H9 (cell line): Measurements from ENCODE around the gene ARPP21. TPM values are rescaled to one million over a fixed set of nuclear protein-coding genes. Genes with fewer than 3 reads are reported as not detected.

Source experiments
- DNase-seq: peaks from one replicate; pipeline ENCODE4 v3.0.0-alpha.2; 2017
- H2AFZ ChIP-seq: one replicate; pipeline ENCODE4 v1.6.1; 2013; ENCODE audit warnings: mild to moderate bottlenecking, low read length, control low read depth, moderate library complexity
- H2AK5ac ChIP-seq: 2 replicates; pipeline ENCODE4 v1.6.1; 2013; ENCODE audit warnings: low read length, control low read depth, mixed read lengths; ENCODE audit not compliant: insufficient read length
- H2BK120ac ChIP-seq: one replicate; pipeline ENCODE4 v1.6.1; 2013; ENCODE audit warnings: low read depth, mild to moderate bottlenecking, low read length, control low read depth, inconsistent platforms; ENCODE audit not compliant: poor library complexity, severe bottlenecking
- H2BK12ac ChIP-seq: 2 replicates; pipeline ENCODE4 v1.6.1; 2013; ENCODE audit warnings: low read length, control low read depth, mixed read lengths, low read depth; ENCODE audit not compliant: insufficient read length
- H2BK15ac ChIP-seq: 2 replicates; pipeline ENCODE4 v1.6.1; 2013; ENCODE audit warnings: low read depth, low read length, control low read depth
- H2BK20ac ChIP-seq: one replicate; pipeline ENCODE4 v1.6.1; 2013; ENCODE audit warnings: low read depth, mild to moderate bottlenecking, low read length, control low read depth, inconsistent platforms; ENCODE audit not compliant: poor library complexity, severe bottlenecking
- H2BK5ac ChIP-seq: 2 replicates; pipeline ENCODE4 v1.6.1; 2013; ENCODE audit warnings: low read length, control low read depth, mixed read lengths; ENCODE audit not compliant: insufficient read length
- H3K14ac ChIP-seq: 2 replicates; pipeline ENCODE4 v1.6.1; 2013; ENCODE audit warnings: low read length, control low read depth; ENCODE audit not compliant: insufficient read depth
- H3K18ac ChIP-seq: 2 replicates; pipeline ENCODE4 v1.6.1; 2013; ENCODE audit warnings: low read depth, mild to moderate bottlenecking, mixed read lengths, low read length, control low read depth; ENCODE audit not compliant: insufficient read length
- H3K23ac ChIP-seq: 2 replicates; pipeline ENCODE4 v1.6.1; 2013; ENCODE audit warnings: low read length, control low read depth, mixed read lengths, low read depth; ENCODE audit not compliant: insufficient read length
- H3K23me2 ChIP-seq: 2 replicates; pipeline ENCODE4 v1.6.1; 2013; ENCODE audit warnings: low read depth, mild to moderate bottlenecking, mixed read lengths, low read length, control low read depth; ENCODE audit not compliant: insufficient read length, poor library complexity, severe bottlenecking
- H3K27ac ChIP-seq: 2 replicates; pipeline ENCODE4 v1.5.1; 2013; ENCODE audit warnings: low read length, control low read depth, mixed read lengths, low read depth; ENCODE audit not compliant: insufficient read length
- H3K27me3 ChIP-seq: 2 replicates; pipeline ENCODE4 v1.6.1; 2013; ENCODE audit warnings: low read length, control low read depth, inconsistent platforms; ENCODE audit not compliant: insufficient read depth
- H3K4ac ChIP-seq: 2 replicates; pipeline ENCODE4 v1.6.1; 2013; ENCODE audit warnings: low read depth, mild to moderate bottlenecking, control low read depth, inconsistent platforms, low read length, moderate library complexity
- H3K4me1 ChIP-seq: 2 replicates; pipeline ENCODE4 v1.6.1; 2013; ENCODE audit warnings: low read length, control low read depth, inconsistent platforms; ENCODE audit not compliant: insufficient read depth
- H3K4me2 ChIP-seq: 2 replicates; pipeline ENCODE4 v1.6.1; 2013; ENCODE audit warnings: low read length, control low read depth, mixed read lengths; ENCODE audit not compliant: insufficient read length, insufficient read depth
- H3K56ac ChIP-seq: 2 replicates; pipeline ENCODE4 v1.6.1; 2013; ENCODE audit warnings: low read depth, mild to moderate bottlenecking, mixed read lengths, low read length, control low read depth; ENCODE audit not compliant: insufficient read length
- H3K79me1 ChIP-seq: 2 replicates; pipeline ENCODE4 v1.6.1; 2013; ENCODE audit warnings: low read depth, mild to moderate bottlenecking, moderate library complexity, low read length, control low read depth, inconsistent platforms; ENCODE audit not compliant: insufficient read depth, poor library complexity, severe bottlenecking
- H3K79me2 ChIP-seq: 2 replicates; pipeline ENCODE4 v1.6.1; 2013; ENCODE audit warnings: low read length, control low read depth, inconsistent platforms; ENCODE audit not compliant: insufficient read depth
- H3K9ac ChIP-seq: 2 replicates; pipeline ENCODE4 v1.6.1; 2013; ENCODE audit warnings: low read length, control low read depth, mixed read lengths; ENCODE audit not compliant: insufficient read length; ENCODE audit errors: extremely low read depth
- H3K9me3 ChIP-seq: one replicate; pipeline ENCODE4 v1.6.1; 2013; ENCODE audit warnings: low read depth, low read length, inconsistent platforms; ENCODE audit not compliant: control insufficient read depth
- H3T11ph ChIP-seq: one replicate; pipeline ENCODE4 v1.6.1; 2013; ENCODE audit warnings: mild to moderate bottlenecking, low read length, control low read depth, inconsistent platforms
- H4K20me1 ChIP-seq: one replicate; pipeline ENCODE4 v1.6.1; 2013; ENCODE audit not compliant: control insufficient read depth, insufficient read length, insufficient read depth
- H4K5ac ChIP-seq: 2 replicates; pipeline ENCODE4 v1.6.1; 2013; ENCODE audit warnings: low read depth, mild to moderate bottlenecking, mixed read lengths, low read length, control low read depth; ENCODE audit not compliant: insufficient read length
- H4K8ac ChIP-seq: replicated peaks from 2 replicates; pipeline ENCODE4 v1.6.1; 2013; ENCODE audit warnings: low read length, control low read depth, mixed read lengths, low read depth; ENCODE audit not compliant: insufficient read length
- H4K91ac ChIP-seq: 2 replicates; pipeline ENCODE4 v1.6.1; 2013; ENCODE audit warnings: low read depth, mild to moderate bottlenecking, moderate library complexity, mixed read lengths, low read length, control low read depth; ENCODE audit not compliant: insufficient read length
- H3K27ac Mint-ChIP-seq, 3 experiments: 2 replicates in 2 of 3; 3 replicates in 1 of 3; pipeline ENCODE4 v1.8.0; 2020 to 2021; ENCODE audit warnings: mixed read lengths in 3 of 3, mild to moderate bottlenecking in 1 of 3, moderate library complexity in 1 of 3
- H3K27me3 Mint-ChIP-seq: 2 replicates; pipeline ENCODE4 v1.8.0; 2021; ENCODE audit warnings: low read depth, mild to moderate bottlenecking, moderate library complexity, mixed read lengths
- H3K36me3 Mint-ChIP-seq, 3 experiments: 2 replicates in 2 of 3; 3 replicates in 1 of 3; pipeline ENCODE4 v1.8.0; 2020 to 2021; ENCODE audit warnings: low read depth in 3 of 3, mixed read lengths in 3 of 3; ENCODE audit not compliant: insufficient read depth in 1 of 3
- H3K4me1 Mint-ChIP-seq, 2 experiments: 2 replicates each; pipeline ENCODE4 v1.8.0; 2020; ENCODE audit warnings: mixed read lengths in 2 of 2
- H3K4me3 Mint-ChIP-seq, 2 experiments: 2 replicates in 1 of 2; 3 replicates in 1 of 2; pipeline ENCODE4 v1.8.0; 2020 to 2021; ENCODE audit warnings: mild to moderate bottlenecking in 2 of 2, mixed read lengths in 2 of 2, moderate library complexity in 1 of 2
- H3K9me3 Mint-ChIP-seq, 2 experiments: 2 replicates in 1 of 2; 3 replicates in 1 of 2; pipeline ENCODE4 v1.8.0; 2020; ENCODE audit warnings: mild to moderate bottlenecking in 2 of 2, mixed read lengths in 2 of 2, moderate library complexity in 1 of 2
- WGBS: extraction: QIAGEN DNeasy Blood & Tissue Kit; methylation state at CpG from one replicate; pipeline ENCODE4 v1.1.7; 2013; ENCODE audit warnings: missing lambda C conversion rate, low lambda C conversion rate, mixed read lengths; ENCODE audit not compliant: insufficient read length; ENCODE audit errors: extremely low coverage; 5-methylcytosine and 5-hydroxymethylcytosine counted together
- total RNA-seq: library from RNA; stranded (reverse); gene quantifications from 2 replicates; pipeline ENCODE4 v1.2.1, GENCODE V29; 2021
- TF ChIP-seq, protein P1 (sequence below): fragments of 200-600 bp; sonication (generic); conservative IDR thresholded peaks from 3 replicates; pipeline ENCODE4 v1.8.0; 2021; ENCODE audit warnings: antibody characterized with exemption, mild to moderate bottlenecking

The ARPP21 gene
- total RNA-seq, 1 experiment from 2014 or later: not detected

DNA sequence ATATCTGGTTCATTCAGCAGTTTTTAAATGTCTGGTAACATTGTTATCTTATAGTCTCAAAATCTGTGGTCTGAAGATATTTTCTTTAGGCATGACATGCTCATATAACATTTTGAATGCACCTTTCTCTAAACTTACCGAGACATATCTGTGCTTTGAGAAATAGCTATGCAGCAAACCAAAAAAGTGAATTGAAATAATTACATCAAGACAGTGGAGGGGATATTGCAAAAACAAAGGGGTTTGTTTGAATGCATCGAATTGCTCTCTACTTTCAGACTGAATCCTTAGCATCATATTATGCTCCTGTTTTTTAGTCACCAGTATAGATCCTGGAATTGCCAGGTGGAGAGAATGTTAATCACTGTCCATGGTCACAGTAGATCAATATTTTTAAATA, 5.1 kb downstream of the ARPP21 start:
- Mint-ChIP-seq H3K4me1 (peaks cover 3 to 6% of the 10 kb centered on the region in 2 experiments; a peak in 2 of 4 replicates), H3K4me3 (no peak overlapping the region), H3K27ac (no peak overlapping the region), H3K36me3 (no peaks in the 10 kb centered on the region), H3K9me3 (no peaks in the 10 kb centered on the region), H3K27me3 (peaks cover 51% of the 10 kb centered on the region)
- H2AK5ac ChIP-seq: no peak overlapping the region
- H3T11ph ChIP-seq: no peak overlapping the region
- no peak overlapping the region for H2BK20ac ChIP-seq
- no peak overlapping the region for H3K14ac ChIP-seq
- no peak overlapping the region for H4K8ac ChIP-seq
- H3K9ac ChIP-seq: no peak overlapping the region
- no peak overlapping the region for H2BK12ac ChIP-seq
- no peak overlapping the region for H4K5ac ChIP-seq
- no peaks in the 10 kb centered on the region for H3K79me1 ChIP-seq
- no peaks in the 10 kb centered on the region for H4K20me1 ChIP-seq
- H3K27ac ChIP-seq: no peak overlapping the region
- H2AFZ ChIP-seq: no peak overlapping the region
- H2BK120ac ChIP-seq: no peak overlapping the region
- H3K9me3 ChIP-seq: no peaks in the 10 kb centered on the region
- DNase-seq: no peak
- no peak overlapping the region for H2BK15ac ChIP-seq
- TF ChIP-seq, protein P1, sequence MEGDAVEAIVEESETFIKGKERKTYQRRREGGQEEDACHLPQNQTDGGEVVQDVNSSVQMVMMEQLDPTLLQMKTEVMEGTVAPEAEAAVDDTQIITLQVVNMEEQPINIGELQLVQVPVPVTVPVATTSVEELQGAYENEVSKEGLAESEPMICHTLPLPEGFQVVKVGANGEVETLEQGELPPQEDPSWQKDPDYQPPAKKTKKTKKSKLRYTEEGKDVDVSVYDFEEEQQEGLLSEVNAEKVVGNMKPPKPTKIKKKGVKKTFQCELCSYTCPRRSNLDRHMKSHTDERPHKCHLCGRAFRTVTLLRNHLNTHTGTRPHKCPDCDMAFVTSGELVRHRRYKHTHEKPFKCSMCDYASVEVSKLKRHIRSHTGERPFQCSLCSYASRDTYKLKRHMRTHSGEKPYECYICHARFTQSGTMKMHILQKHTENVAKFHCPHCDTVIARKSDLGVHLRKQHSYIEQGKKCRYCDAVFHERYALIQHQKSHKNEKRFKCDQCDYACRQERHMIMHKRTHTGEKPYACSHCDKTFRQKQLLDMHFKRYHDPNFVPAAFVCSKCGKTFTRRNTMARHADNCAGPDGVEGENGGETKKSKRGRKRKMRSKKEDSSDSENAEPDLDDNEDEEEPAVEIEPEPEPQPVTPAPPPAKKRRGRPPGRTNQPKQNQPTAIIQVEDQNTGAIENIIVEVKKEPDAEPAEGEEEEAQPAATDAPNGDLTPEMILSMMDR: no peak
- peaks cover 15% of the 10 kb centered on the region; the same call in 1 of the 2 replicates for H3K27me3 ChIP-seq
- H3K23me2 ChIP-seq: peaks cover 4% of the 10 kb centered on the region
- no peak overlapping the region for H3K4ac ChIP-seq
- no peak overlapping the region for H3K23ac ChIP-seq
- H4K91ac ChIP-seq: no peak overlapping the region
- no CpG with 5 or more reads among the region's 2 CpGs for WGBS
- no peak overlapping the region for H3K56ac ChIP-seq
- no peaks in the 10 kb centered on the region; the same call in 1 of the 2 replicates for H3K4me1 ChIP-seq
- H3K79me2 ChIP-seq: no peaks in the 10 kb centered on the region
- H3K18ac ChIP-seq: no peak overlapping the region
- no peak overlapping the region for H2BK5ac ChIP-seq
- H3K4me2 ChIP-seq: no peak overlapping the region
